ENCODE results near the gene SLC8A1. TPM values are rescaled to one million over a fixed set of nuclear protein-coding genes. Genes with fewer than 3 reads are reported as not detected.

The SLC8A1 gene
- total RNA-seq, 1 donor from 2014 or later = 53.8 TPM

GRCh38 chr2:40202798-40203400 lies 249.0 kb downstream of the SLC8A1 start:
- DNase-seq = no peak
- Histone ChIP-seq H3K4me3 (no peak overlapping the region), H3K36me3 (no peaks in the 10 kb centered on the region), H3K4me1 (no peaks in the 10 kb centered on the region), H3K27me3 (no peaks in the 10 kb centered on the region), H3K9me3 (no peaks in the 10 kb centered on the region), H3K27ac (no peak overlapping the region)
- no peak for ATAC-seq
- TF ChIP-seq, protein P1, sequence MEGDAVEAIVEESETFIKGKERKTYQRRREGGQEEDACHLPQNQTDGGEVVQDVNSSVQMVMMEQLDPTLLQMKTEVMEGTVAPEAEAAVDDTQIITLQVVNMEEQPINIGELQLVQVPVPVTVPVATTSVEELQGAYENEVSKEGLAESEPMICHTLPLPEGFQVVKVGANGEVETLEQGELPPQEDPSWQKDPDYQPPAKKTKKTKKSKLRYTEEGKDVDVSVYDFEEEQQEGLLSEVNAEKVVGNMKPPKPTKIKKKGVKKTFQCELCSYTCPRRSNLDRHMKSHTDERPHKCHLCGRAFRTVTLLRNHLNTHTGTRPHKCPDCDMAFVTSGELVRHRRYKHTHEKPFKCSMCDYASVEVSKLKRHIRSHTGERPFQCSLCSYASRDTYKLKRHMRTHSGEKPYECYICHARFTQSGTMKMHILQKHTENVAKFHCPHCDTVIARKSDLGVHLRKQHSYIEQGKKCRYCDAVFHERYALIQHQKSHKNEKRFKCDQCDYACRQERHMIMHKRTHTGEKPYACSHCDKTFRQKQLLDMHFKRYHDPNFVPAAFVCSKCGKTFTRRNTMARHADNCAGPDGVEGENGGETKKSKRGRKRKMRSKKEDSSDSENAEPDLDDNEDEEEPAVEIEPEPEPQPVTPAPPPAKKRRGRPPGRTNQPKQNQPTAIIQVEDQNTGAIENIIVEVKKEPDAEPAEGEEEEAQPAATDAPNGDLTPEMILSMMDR (IDR thresholded peaks at IDR 0.05) = no peak
- intact Hi-C loops (cut with DNase I) = no loop called here

- no peaks in the 10 kb centered on the region for H3K9me3 ChIP-seq
- DNase-seq (no peak), ATAC-seq (no peak)
- no peaks in the 10 kb centered on the region for H3K27me3 ChIP-seq
- TF ChIP-seq, protein P1 (IDR thresholded peaks at IDR 0.05) = no peak
- H3K36me3 ChIP-seq = no peaks in the 10 kb centered on the region
- H3K27ac ChIP-seq = no peak overlapping the region
- no peaks in the 10 kb centered on the region for H3K4me1 ChIP-seq
- intact Hi-C loops (cut with DNase I) = no loop called here
- H3K4me3 ChIP-seq = no peak overlapping the region
These were observed 250.5 kb downstream of the SLC8A1 start for GRCh38 chr2:40201425-40201824.

GRCh38 chr2:40200366-40200915 lies 251.4 kb downstream of the SLC8A1 start:
- Histone ChIP-seq H3K4me3 (no peak overlapping the region), H3K36me3 (no peaks in the 10 kb centered on the region), H3K27ac (no peak overlapping the region), H3K9me3 (no peaks in the 10 kb centered on the region), H3K27me3 (no peaks in the 10 kb centered on the region), H3K4me1 (no peaks in the 10 kb centered on the region)
- no peak for DNase-seq
- TF ChIP-seq, protein P1 (IDR thresholded peaks at IDR 0.05) = no peak
- intact Hi-C loops (cut with DNase I) = no loop called here
- ATAC-seq = no peak

DNA sequence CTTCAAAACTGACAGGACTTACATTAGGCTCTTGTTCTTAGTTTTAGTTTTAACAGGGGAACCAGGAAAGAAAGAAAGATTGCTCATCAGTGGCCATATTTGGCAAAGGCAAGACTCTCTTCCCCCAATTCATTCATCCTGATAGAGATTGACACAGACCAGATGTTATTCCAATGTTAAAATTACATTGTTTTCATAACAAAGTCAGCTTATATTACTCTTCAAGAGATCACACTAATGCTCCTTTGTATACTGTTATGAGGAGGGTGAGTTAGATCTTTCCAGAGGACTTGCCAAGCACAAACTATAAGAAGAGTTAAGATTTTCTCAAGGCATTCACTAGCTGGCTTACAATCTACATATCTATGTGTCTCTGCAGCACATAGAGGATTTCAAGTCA lies 252.1 kb downstream of the SLC8A1 start:
- ATAC-seq (no peak), DNase-seq (no peak)
- Histone ChIP-seq H3K4me3 (no peak overlapping the region), H3K4me1 (no peaks in the 10 kb centered on the region), H3K9me3 (no peaks in the 10 kb centered on the region), H3K27ac (no peak overlapping the region), H3K27me3 (no peaks in the 10 kb centered on the region), H3K36me3 (no peaks in the 10 kb centered on the region)
- TF ChIP-seq, protein P1 (IDR thresholded peaks at IDR 0.05) = no peak
- intact Hi-C loops (cut with DNase I) = no loop called here

DNA sequence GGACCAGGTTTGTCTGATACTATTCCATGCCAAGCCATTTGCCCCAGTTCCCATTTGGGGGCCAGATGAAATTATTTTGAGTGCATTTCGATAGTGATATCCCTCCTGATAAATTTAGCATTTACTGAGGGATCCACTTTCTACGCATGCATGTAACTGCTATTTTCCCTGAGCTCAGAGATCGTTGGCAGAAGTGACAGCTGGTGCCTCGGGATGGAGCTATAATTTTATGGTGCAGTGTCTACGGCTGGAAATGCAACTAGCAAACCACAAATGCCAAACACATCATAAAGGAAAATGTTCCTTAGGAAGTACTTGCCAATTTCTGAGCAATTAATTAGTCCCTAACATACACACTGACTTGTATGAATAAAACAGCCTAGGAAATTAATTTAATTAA lies 254.8 kb downstream of the SLC8A1 start:
- Histone ChIP-seq H3K27me3 (no peaks in the 10 kb centered on the region), H3K4me1 (no peaks in the 10 kb centered on the region), H3K9me3 (no peaks in the 10 kb centered on the region), H3K36me3 (no peaks in the 10 kb centered on the region), H3K27ac (no peak overlapping the region), H3K4me3 (no peak overlapping the region)
- intact Hi-C loops (cut with DNase I) = no loop called here
- no peak for ATAC-seq
- TF ChIP-seq, protein P1 (IDR thresholded peaks at IDR 0.05) = no peak
- no peak for DNase-seq

- no peaks in the 10 kb centered on the region for H3K27me3 ChIP-seq
- TF ChIP-seq, protein P1 (IDR thresholded peaks at IDR 0.05) = no peak
- intact Hi-C loops (cut with DNase I) = no loop called here
- H3K4me3 ChIP-seq = no peak overlapping the region
- no peaks in the 10 kb centered on the region for H3K9me3 ChIP-seq
- ATAC-seq = no peak
- H3K4me1 ChIP-seq = no peaks in the 10 kb centered on the region
- DNase-seq = no peak
- no peaks in the 10 kb centered on the region for H3K36me3 ChIP-seq
- H3K27ac ChIP-seq = no peak overlapping the region
These were observed 258.2 kb downstream of the SLC8A1 start for GRCh38 chr2:40193670-40194026.
